Measurements from ENCODE around the gene ZNF275.
"Not testable (repeated sequence)": the region's sequence is repeated elsewhere in the genome, so short reads cannot be mapped to it uniquely, and the experiment has no call there.

ZNF275 gene

DNA sequence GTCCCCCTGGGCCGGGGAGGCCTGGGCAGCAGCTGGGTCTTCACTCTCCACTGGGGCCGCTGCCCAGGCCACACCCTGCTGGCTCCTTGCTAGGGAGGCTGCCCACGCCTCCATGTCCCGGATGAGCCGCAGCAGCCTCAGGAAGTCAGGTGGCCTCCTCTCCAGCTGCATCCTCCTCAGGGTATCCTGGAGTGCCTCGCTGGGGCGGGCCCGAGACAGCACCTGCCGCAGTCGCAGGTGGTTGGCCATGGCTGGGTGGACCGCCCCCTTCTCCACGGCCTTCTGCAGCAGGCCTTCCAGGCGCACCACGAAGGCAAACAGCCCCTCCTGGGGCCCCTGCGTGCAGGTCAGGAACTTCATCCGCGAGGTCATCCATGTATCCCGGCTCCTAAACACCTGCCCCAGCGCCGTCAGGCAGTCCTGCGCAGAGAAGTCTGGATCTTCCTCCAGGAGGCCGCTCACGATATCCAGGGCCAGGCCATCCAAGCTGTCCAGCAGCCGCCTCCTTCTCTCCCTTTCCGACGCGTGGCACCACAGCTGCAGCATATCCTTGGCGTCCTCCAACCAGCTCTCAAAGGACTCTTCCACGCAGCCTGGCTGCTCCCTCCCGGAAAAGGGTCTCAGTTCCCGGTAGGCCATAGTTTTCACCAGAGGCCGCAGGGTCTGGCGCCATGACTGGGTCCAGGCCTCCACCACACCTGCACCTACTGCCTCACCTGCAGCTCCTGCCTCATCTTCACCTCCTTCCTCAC is 14.5 kb upstream of the ZNF275 start:
- no peak for DNase-seq (ENCODE audit: low spot score)

DNA sequence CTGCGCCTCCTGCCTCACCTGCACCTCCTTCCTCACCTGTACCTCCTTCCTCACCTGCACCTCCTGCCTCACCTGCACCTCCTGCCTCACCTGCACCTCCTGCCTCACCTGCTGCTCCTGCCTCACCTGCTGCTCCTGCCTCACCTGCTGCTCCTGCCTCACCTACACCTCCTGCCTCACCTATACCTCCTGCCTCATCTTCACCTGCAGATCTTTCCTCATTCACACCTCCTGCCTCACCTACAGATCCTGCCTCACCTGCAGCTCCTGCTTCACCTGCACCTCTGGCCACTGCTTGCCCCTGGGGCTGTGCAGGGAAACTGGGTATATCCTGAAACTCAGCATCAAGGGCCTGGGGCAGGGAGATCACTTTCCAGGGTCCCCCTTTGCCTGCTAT is 13.9 kb upstream of the ZNF275 start:
- DNase-seq (ENCODE audit: low spot score), result not testable (repeated sequence)

DNA sequence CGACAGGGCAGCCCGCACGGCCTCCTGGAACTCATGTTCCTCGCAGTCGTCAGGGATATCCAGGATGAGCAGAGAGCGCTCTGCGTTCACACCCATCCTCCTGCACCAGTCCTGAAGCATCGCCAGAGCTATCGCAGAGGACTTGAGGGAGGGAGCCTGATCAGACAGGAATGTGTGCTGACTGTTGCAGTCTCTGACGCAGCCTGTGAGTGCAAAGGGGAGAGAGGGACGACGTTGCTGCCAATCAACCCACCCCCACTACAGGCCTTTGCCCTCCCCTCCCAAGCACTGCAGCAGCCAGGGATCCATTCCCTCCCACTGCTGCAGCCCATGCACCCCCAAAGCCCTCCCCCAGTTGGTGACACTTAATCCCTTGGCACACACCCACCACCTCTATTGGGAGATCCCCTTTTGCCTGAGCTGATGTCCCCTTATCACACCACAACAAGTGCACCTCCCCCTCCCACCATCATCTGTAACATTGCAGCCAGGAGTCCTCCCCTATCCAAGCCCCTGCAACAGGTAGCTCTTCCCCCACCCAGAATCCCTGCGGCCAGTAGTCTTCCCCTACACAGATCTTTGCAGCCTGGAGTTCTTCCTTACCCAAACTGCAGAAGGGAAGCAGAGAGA is 13.3 kb upstream of the ZNF275 start:
- DNase-seq (ENCODE audit: low spot score), result no peak

DNA sequence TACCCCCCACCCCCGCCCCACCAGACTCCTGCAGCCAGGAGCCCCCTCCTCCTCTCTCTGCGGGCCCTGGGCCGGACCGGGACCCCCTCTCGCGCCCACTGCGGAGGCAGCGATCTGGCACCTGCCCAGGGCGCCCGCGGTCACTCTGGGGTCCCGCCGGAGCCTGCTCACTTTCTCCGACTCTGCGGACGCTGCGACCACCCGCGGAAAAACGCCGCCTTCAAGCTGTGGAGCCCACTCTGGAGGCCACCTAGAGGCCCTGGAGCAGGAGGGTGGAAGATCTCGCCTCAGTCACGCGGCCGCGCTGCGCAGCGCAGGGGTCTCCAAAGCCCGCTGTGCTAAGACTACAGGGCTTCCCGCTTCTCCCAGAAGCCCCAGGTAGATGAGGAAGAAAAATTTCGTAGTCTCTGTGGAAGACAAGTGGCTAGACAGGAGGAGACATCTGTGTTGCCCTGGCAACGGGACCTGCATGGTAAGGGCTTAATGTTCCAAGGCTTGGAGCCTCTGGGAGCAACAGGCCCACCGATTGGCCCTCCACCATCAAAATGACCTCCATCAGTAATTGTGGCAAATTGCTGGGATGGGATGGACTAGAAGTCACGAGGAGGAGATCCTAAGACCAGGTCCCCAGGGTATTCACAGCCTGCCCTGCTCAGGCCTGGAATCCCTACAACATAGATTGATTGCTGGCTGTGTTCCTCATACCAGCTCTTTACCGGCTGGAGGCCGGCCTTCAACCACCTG is 12.4 kb upstream of the ZNF275 start, which contains the start of gene PNMA6F:
Gene PNMA6F (minus strand): TSS at position 387 of the 744 bp plus-strand sequence. CDS start 1,093 bp downstream, outside the sequence.
- no peak for DNase-seq (ENCODE audit: low spot score)

DNA sequence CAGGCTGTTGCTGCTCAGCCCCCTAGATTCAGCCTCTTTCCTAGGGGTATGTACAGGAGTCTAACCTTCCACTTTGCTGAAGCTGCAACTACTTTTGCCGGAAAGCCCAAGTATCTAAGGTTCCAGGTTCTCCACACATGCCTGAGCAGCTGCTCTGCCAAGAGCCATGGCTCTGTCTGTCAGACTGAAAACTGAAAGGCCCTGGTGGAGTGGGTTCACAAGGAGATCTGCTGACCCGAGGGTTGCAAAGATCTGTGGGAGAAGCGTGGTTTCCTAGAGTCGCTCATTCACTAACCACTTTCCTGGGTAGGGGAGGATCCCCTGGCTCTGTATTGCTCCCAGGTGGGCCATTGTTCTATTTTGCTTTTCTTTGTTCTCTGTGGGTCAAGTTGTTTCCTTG is 6.4 kb upstream of the ZNF275 start:
- no peak for DNase-seq (ENCODE audit: low spot score)

DNA sequence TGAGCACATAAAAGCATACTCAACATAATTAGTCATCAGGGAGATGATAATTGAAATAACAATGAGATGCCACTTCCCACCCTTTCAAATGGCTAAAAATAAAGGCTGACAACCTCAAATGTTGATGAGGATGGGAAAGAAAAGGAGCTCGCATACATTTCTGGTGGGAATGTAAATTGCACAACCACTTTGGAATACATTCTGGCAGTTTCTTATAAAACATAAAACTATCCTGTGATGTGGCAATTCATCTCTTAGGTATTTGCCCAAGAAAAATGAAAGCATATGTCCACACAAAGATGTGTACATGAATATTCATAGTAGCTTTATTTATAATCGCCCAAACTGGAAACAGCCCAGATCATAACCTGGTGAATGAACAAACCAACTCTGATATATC is 687 bp upstream of the ZNF275 start:
- DNase-seq (ENCODE audit: low spot score), result no peak

DNA sequence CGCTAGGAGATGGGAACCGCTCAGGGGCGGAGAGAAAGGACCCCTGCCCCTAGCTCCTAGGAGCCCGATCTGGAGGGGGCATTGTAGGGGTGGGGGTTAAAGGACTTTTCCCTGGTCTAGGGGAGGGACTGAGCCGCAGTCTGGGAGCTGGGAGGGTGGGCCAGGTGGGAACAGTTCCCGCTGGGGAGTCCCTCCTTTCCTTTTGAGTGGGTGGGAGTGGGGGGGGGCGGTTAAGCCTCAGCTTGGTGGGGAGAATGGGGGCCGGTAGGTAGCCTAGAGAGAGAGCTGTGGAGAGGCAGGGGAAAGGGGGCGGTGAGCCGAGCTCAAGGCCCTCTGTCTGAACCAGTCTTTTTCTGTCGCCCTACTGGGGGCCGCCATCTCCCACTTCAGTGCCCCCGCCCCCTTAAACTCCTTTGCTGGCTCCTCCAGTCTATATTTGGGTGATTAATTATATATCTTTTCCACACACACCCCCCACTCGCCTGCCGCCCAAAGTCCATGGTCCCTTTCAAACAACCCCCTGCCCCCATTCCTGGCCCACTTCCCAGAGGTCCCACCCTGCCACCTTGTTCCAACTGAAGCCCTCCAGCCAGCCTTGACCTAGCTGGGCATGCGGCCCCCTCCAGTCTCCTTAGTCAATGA is 822 bp downstream of the ZNF275 start:
- DNase-seq (ENCODE audit: low spot score), result no peak

DNA sequence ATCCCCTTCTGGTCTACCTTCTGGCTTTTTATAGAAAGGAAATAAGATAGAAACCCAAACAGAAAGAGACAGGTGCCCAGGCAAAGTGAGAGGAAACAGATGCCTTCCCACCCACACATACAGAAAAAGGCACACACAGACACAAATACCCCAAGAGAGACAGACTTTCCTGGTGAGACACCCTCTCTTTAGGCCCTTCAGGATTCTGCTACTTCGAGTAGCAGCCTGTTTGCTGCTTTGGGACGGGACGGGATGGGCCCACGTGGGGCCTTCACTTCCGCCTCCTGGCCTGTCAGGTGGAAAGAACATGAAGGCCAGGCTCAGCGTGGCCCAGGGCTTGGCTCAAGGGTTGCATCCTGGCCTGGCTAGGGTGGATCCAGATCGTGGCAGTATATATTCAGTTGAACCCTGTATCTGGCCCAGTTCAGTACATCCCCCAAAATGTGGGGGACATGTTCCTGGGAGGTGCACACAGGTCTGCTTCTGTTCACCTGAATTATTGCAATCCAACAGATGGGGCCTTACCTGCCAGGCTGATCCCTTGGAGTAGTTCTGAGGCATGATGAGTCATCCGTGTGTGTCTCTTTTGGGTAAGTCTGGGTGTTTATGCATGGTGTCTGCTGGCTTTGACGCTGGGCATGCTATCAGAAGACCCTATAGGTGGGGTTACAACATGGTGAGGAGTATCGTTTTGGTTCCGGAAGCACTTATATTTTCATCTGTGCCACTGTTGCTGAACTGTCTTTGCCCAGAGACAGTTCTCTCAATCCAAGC is 2.4 kb downstream of the ZNF275 start:
- DNase-seq (ENCODE audit: low spot score), result peak; percentile 12

DNA sequence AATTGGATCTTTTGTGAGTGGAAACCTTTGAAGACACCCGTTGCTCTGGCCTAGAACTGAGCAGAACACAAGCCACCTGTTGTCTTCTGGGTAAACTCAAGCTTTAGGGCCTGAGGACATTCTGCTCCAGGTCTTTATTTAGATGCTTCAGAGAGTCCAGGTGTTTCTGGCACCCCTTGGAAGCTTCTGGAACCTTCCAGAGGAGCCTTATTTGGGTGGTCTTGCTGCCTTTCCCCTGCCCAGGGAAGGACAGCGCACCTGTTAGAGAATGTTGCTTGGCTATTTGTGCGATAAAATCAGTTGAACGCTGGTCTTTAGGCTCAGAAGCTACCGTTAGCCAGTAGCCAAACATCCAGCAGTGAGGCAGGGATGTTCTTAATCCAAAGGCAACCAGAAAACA is 3.0 kb downstream of the ZNF275 start:
- DNase-seq (ENCODE audit: low spot score), result no peak

DNA sequence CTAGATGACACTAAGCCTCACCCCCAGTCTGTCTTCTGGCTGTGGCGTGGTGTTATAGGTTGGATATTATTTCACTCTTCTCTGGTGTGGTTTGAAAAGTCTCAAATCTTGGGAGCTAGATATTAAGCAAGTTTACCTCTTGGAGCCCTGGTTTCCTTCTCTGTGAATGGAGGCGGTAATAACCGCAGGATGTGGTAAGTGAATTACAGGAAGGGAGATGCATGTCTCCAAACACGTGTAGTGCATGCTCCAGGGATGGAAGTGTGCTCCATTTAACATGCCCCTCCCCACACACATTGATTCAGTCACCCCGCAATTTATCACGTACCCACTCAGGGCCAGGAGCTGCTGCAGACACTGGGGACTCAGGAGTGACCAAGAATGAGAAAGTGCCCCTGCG is 4.9 kb downstream of the ZNF275 start:
- no peak for DNase-seq (ENCODE audit: low spot score)

DNA sequence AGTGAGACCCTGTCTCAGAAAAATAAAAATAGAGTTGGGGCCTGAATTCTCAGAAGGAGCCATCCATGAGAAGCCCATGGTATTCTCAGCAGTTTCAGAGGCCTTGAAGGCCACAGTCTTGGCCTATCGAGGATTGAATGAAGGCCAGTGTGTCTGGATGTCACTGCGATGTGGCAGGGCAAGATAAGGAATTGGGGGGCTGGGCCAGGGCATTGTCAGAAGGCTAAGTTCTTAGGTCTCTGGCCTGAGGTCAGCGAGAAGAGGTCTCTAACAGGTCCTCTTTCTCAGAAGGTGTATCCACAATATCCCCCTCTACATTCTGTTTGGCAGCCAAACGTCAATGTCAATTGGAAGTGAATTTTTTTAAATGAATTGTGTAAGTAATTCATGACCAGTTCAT is 5.7 kb downstream of the ZNF275 start:
- DNase-seq (ENCODE audit: low spot score), result no peak

DNA sequence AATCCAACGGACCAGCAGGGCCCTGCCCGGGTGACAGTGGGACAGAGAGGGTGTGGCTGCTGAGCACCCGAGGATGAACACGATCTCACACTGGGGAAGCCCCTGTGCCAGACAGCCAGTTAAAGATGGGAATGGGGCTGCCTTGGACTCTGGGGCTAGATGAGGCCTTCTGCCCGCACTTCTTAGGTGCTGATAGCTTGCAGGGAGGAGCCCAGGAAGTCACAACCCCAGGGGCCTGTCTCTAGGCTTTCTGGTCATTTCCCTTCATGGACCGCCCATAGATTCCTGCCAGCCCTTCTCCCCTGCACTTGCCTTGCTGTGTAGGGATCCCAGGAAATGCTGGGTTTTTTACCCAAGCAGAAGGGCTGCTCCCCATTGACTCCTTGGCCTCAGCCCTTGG is 6.2 kb downstream of the ZNF275 start:
- no peak for DNase-seq (ENCODE audit: low spot score)

DNA sequence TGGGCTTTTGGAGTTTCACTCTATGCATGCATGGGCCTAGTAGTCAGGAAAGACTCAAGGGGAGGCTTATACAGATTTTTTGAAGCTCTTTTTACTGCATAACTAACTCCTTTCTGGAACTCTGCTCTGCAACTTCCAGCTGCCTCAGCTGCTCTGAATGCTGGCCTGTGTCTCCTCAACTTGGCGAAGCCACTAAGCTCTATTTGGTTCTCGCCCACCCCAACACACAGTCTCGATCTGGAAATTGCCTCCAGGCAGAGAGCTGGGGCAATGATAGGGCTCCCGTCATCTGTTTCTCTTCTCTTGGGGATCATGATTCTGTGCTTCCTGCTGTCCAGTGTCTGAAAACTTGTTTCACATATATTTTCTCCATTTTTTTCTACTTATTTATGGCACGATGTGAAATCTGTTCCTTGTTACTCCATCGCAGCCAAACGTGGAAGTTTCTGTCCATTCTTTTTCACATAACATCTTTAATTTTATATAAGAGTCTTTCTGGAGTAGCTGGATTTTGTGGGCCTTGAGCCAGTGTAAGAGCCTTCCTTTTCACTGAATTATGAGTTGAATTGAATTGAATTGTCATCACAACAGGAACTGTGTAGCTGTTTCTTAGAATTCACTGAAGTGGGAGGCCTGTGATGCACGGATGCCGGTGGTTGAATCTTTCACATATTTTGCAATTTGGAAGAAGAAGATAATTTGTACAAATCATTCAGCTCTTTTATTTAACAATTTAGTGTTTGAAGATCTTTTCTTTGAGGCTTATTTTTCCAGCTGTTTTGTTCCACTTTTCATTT is 9.0 kb downstream of the ZNF275 start:
- no peak for DNase-seq (ENCODE audit: low spot score)

DNA sequence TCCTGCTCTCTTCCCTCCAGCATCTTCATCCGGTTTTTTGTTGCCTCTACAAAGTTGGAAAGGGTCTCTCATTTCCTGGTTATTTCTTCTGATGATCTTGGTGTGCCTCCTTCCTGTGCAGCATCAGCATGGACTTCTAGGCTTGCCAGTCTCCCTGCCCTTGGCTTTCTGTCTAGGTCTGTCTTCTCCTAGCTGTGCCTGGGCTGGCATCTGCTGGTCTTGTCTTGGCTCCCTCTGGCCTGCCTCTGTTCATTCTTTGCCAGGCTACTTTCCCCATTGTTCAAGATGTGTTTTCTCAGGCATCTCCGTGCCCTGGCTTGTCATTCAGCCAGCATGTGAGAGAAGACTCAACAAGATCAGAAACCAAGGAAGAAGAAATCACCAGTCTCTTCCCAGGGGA is 9.7 kb downstream of the ZNF275 start:
- no peak for DNase-seq (ENCODE audit: low spot score)

DNA sequence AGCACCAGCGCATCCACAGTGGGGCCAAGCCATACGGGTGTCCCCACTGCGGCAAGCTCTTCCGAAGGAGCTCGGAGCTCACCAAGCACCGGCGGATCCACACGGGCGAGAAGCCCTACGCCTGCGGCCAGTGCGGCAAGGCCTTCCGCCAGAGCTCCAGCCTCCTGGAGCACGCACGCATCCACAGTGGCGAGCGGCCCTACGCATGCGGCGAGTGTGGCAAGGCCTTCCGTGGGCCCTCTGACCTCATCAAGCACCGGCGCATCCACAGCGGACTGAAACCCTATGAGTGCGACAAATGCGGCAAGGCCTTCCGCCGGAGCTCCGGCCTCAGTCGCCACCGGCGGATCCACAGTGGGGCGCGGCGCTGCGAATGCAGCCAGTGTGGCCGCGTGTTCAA is 13.6 kb downstream of the ZNF275 start:
- DNase-seq (ENCODE audit: low spot score), result no peak

DNA sequence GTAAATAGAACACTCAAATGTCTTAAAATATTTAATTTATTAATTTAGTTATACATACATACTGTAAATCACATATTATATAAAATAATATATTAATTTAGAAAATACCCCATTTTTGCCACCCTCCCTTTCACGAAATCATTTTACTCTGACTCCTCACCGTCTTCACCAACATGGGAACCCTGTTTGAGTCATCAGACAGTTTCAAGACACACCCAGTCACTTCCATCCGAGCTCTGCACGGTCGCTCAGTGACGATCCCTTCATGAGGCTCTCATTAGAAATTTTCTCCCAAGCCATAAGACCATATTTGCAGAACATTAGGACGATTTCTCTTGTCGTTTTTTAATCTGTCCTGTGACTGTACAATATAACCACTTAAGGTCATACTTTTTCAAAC is 14.5 kb downstream of the ZNF275 start:
- DNase-seq (ENCODE audit: low spot score), result no peak

DNA sequence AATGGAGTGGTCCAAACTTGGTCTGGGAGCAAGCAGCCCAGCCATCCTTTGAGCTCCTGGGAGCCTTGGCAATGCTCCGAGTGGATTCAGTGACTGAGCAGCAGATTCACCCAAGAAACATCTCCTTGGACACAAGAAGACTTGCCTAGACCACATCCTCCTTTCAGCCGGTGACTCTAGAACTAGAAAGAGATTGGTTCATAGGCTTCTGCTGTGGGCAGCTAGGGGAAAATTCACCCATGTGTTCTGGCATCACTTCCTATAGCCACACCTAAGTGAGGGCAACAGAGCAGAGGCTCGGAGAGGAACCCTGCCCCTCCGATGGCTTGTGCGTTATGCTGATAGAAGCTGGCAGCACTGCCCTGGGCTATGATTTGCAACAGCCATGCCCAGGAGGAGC is 16.0 kb downstream of the ZNF275 start:
- DNase-seq (ENCODE audit: low spot score), result no peak

DNA sequence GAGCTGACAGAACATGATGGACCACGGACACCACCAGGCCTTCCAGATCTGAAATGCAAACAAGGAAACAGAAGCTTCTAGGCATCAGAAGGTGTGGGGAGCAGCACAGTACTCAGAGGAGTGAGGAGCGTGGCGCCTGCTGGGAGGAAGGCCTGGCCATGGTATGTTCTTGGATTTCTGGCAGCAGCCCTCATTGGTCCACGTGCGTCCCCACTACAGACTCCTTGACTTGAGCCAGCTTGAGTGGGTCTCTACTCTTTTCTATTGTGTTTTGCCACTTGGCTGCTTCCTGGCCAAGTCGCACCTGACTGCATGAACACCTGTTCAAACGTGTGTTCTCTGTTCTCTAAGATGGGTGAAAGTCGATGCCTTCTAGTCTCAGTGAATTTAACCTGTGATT is 18.0 kb downstream of the ZNF275 start:
- no peak for DNase-seq (ENCODE audit: low spot score)

DNA sequence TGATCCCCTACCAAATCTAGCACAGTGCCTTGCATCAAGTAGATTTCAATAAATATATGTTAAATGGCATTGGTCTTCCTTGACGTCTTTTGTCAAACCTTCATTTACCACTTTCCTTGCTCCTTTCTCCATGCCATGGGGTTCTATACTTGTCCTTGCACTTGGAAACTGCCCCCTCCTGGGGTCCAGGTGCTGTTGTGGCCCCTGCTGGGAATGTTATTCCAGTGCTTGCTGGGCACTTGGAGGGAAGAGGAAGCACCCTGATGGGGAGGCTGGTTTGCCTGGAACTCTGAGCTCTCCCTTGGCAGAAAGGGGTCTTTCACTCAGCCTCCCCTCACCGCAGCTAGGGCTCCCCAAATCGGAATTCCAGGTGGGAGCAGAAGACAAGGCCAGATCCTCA is 18.9 kb downstream of the ZNF275 start:
- DNase-seq (ENCODE audit: low spot score), result no peak

DNA sequence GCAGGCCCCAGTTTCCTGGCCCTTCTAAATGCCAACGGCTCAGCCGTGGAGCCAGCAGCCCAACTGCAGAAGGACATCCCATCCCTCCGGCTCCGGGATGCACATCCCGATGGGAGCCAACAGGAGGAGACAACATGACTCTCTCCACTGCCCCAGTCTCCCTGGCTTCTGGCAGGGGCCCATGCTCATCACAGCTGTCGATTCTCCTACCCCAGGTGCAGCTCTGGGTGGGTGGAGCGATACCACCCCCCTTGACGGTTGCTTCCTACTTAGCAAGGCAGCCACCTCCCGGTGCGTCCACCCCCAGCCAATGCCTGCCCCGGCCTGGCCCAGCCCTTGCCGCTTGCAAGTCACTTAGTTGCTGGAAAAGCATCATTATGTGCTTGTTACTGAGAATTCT is 19.5 kb downstream of the ZNF275 start:
- no peak for DNase-seq (ENCODE audit: low spot score)

DNA sequence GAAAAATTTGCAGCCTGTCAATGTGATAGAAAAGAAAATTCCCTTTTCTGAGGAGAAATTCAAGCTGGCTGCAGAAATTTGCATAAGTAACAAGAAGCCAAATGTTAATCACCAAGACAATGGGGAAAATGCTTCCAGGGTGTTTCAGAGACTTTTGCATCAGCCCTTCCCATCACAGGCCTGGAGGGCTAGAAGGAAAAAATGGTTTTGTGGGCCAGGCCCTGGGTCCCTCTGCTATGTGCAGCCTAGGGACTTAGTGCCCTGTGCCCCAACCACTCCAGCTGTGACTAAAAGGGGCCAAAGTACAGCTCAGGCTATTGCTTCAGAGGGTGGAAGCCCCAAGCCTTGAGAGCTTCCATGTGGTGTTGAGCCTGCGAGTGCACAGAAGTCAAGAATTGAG is 23.9 kb downstream of the ZNF275 start:
- DNase-seq (ENCODE audit: low spot score), result no peak
